HG02852 (cell line): ENCODE measurements around the gene CRHBP.
"Not testable (repeated sequence)": the region's sequence is repeated elsewhere in the genome, so short reads cannot be mapped to it uniquely, and the experiment has no call there.

Source experiments
- ATAC-seq: cut with Tn5 transposase; IDR thresholded peaks from one replicate; pipeline ENCODE4 v1.9.1; 2021; ENCODE audit warnings: mild to moderate bottlenecking, moderate library complexity; ENCODE audit not compliant: unreplicated experiment

Gene CRHBP

GRCh38 chr5:76952795-76953536, at the start of gene CRHBP:
Gene CRHBP, plus strand, starts transcription at chr5:76953045. Its CDS starts 90 bp downstream, at chr5:76953135.
- ATAC-seq: no peak

GRCh38 chr5:76908166-76908565, 44.7 kb upstream of the CRHBP start:
- no peak for ATAC-seq

- not testable (repeated sequence) for ATAC-seq
Observed at GRCh38 chr5:76910344-76910933, 42.4 kb upstream of the CRHBP start.

- not testable (repeated sequence) for ATAC-seq
Observed at GRCh38 chr5:76914671-76915070, 38.2 kb upstream of the CRHBP start.

GRCh38 chr5:76918539-76918938, 34.3 kb upstream of the CRHBP start:
- no peak for ATAC-seq

- ATAC-seq: no peak
Observed at GRCh38 chr5:76920491-76920890, 32.4 kb upstream of the CRHBP start.

GRCh38 chr5:76926329-76927105, 26.3 kb upstream of the CRHBP start:
- no peak for ATAC-seq

- ATAC-seq: no peak
Observed at GRCh38 chr5:76927961-76928360, 24.9 kb upstream of the CRHBP start.

GRCh38 chr5:76930083-76930482, 22.8 kb upstream of the CRHBP start:
- ATAC-seq: no peak

- ATAC-seq: no peak
Observed at GRCh38 chr5:76938177-76938576, 14.7 kb upstream of the CRHBP start.

GRCh38 chr5:76941000-76941399, 11.8 kb upstream of the CRHBP start:
- no peak for ATAC-seq

- ATAC-seq: no peak
Observed at GRCh38 chr5:76941442-76941841, 11.4 kb upstream of the CRHBP start.

- ATAC-seq: no peak
Observed at GRCh38 chr5:76942581-76942980, 10.3 kb upstream of the CRHBP start.

GRCh38 chr5:76943006-76943405, 9.8 kb upstream of the CRHBP start:
- no peak for ATAC-seq

- no peak for ATAC-seq
Observed at GRCh38 chr5:76944638-76945037, 8.2 kb upstream of the CRHBP start.

GRCh38 chr5:76945238-76945637, 7.6 kb upstream of the CRHBP start:
- not testable (repeated sequence) for ATAC-seq

- no peak for ATAC-seq
Observed at GRCh38 chr5:76946090-76946489, 6.8 kb upstream of the CRHBP start.

GRCh38 chr5:76947082-76947503, 5.8 kb upstream of the CRHBP start:
- no peak for ATAC-seq

- ATAC-seq: no peak
Observed at GRCh38 chr5:76953551-76954382, 922 bp downstream of the CRHBP start.

- ATAC-seq: no peak
Observed at GRCh38 chr5:76954383-76954763, 1.5 kb downstream of the CRHBP start.

GRCh38 chr5:76956033-76956432, 3.2 kb downstream of the CRHBP start:
- no peak for ATAC-seq
